GM12873 (cell line): ENCODE data around the gene PRRG3.

Source experiments
- CTCF ChIP-seq: IDR thresholded peaks from 2 replicates; pipeline ENCODE4 v1.5.1; 2012; ENCODE audit warnings: low read depth, mild to moderate bottlenecking, moderate library complexity, low read length, control low read depth; ENCODE audit not compliant: insufficient read depth; ENCODE audit errors: missing control alignments

Gene PRRG3

GRCh38 chrX:151735219-151735618 lies 40.0 kb downstream of the PRRG3 start:
- no peak for TF ChIP-seq CTCF

GRCh38 chrX:151736685-151737084 lies 41.4 kb downstream of the PRRG3 start:
- TF ChIP-seq CTCF = no peak

GRCh38 chrX:151737494-151737893 lies 42.2 kb downstream of the PRRG3 start:
- TF ChIP-seq CTCF = no peak

- no peak for TF ChIP-seq CTCF
These were observed 43.5 kb downstream of the PRRG3 start for GRCh38 chrX:151738751-151739150.

GRCh38 chrX:151741606-151742005 lies 46.3 kb downstream of the PRRG3 start:
- no peak for TF ChIP-seq CTCF

GRCh38 chrX:151742311-151742710 lies 47.1 kb downstream of the PRRG3 start:
- TF ChIP-seq CTCF = no peak

- no peak for TF ChIP-seq CTCF
These were observed 48.6 kb downstream of the PRRG3 start for GRCh38 chrX:151743651-151744470.
